K562 (cell line): ENCODE measurements around the gene HEATR9. TPM values are rescaled to one million over a fixed set of nuclear protein-coding genes. Genes with fewer than 3 reads are reported as not detected.

ENCODE experiments used
- ATAC-seq: fragments of 200-7000 bp; cut with Tn5 transposase; 3 replicates; pipeline ENCODE4 v1.9.1; 2020; ENCODE audit warnings: moderate library complexity
- BruUV-seq: library from RNA; stranded (reverse); fragments of 400-500 nt; replicated peaks from 2 replicates; lab custom pipeline; 2021; lab: Mats Ljungman, UMichigan
- CTCF ChIA-PET: fragments of 300-600 bp; formaldehyde crosslinking; extraction: SDS; loops from one replicate; lab custom pipeline; 2021; ENCODE audit warnings: low intra/inter-chr PET ratio; lab: Yijun Ruan, JAX
- POLR2A ChIA-PET: fragments of 300-600, 350-650 bp; sonication (Branson Sonifier 250); formaldehyde crosslinking; extraction: SDS; loops from one replicate; lab custom pipeline; 2021; ENCODE audit warnings: antibody characterized with exemption, inconsistent platforms; lab: Yijun Ruan, JAX
- DNase-seq, 4 experiments: peaks; one replicate each; pipeline versions ENCODE4 v3.0.0 to v3.0.0-alpha.2; 2011 to 2018; ENCODE audit warnings: low spot score in 3 of 4, mixed read lengths in 3 of 4; ENCODE audit errors: extremely low read depth in 1 of 4
- FAIRE-seq: peaks from 2 replicates; lab custom pipeline; 2011; peaks lifted over from hg19 to GRCh38; lab: Jason Lieb, UNC
- H2AFZ ChIP-seq: 2 replicates; pipeline ENCODE4 v1.6.0; 2011; ENCODE audit warnings: low read depth, low read length, control low read depth, inconsistent platforms
- H3K27ac ChIP-seq: fragments of 200-600 bp; 3 replicates; pipeline ENCODE4 v1.8.0; 2011; ENCODE audit warnings: low read depth, mild to moderate bottlenecking, control low read depth, inconsistent platforms, low read length, moderate library complexity, mixed read lengths; ENCODE audit errors: extremely low read depth
- H3K27me3 ChIP-seq, 2 experiments: fragments of 300-600 bp in 1 of 2; 2 replicates in 1 of 2; 3 replicates in 1 of 2; pipeline versions ENCODE4 v1.6.0 to v1.8.0; 2011; ENCODE audit warnings: inconsistent platforms in 2 of 2, low read length in 2 of 2, mild to moderate bottlenecking in 1 of 2, mixed read lengths in 1 of 2, moderate library complexity in 1 of 2; ENCODE audit not compliant: control insufficient read depth in 2 of 2, insufficient read depth in 2 of 2
- H3K36me3 ChIP-seq: fragments of 300-600 bp; 3 replicates; pipeline ENCODE4 v1.8.0; 2011; ENCODE audit warnings: mild to moderate bottlenecking, low read length, inconsistent platforms; ENCODE audit not compliant: control insufficient read depth, insufficient read depth
- H3K4me1 ChIP-seq, 2 experiments: fragments of 200-600 bp in 1 of 2; replicated peaks in 1 of 2; 2 replicates in 1 of 2; 3 replicates in 1 of 2; pipeline versions ENCODE4 v1.5.1 to v1.8.0; 2011; ENCODE audit warnings: inconsistent platforms in 2 of 2, low read length in 2 of 2, mild to moderate bottlenecking in 1 of 2, mixed read lengths in 1 of 2, moderate library complexity in 1 of 2; ENCODE audit not compliant: control insufficient read depth in 2 of 2, insufficient read depth in 2 of 2
- H3K4me2 ChIP-seq: 2 replicates; pipeline ENCODE4 v1.6.1; 2011; ENCODE audit warnings: low read length, control low read depth, inconsistent platforms, mixed read lengths; ENCODE audit not compliant: insufficient read depth
- H3K4me3 ChIP-seq: fragments of 200-600 bp; sonication (generic), shearing (Covaris generic); 2 replicates; pipeline ENCODE4 v1.5.1; 2016; ENCODE audit warnings: control low read depth, inconsistent platforms
- H3K79me2 ChIP-seq: fragments of 200-600 bp; 3 replicates; pipeline ENCODE4 v1.8.0; 2011; ENCODE audit warnings: low read length, inconsistent platforms; ENCODE audit not compliant: control insufficient read depth, insufficient read depth
- H3K9ac ChIP-seq, 2 experiments: 2 replicates each; pipeline versions ENCODE4 v1.6.0 to v1.6.1; 2011; ENCODE audit warnings: low read depth in 2 of 2, low read length in 2 of 2, control low read depth in 1 of 2, inconsistent platforms in 1 of 2, mild to moderate bottlenecking in 1 of 2, mixed read lengths in 1 of 2; ENCODE audit not compliant: insufficient read depth in 1 of 2
- H3K9me1 ChIP-seq: one replicate; pipeline ENCODE4 v1.6.0; 2011; ENCODE audit warnings: inconsistent platforms, mild to moderate bottlenecking, low read length, moderate library complexity; ENCODE audit not compliant: control insufficient read depth, insufficient read depth
- H3K9me3 ChIP-seq: replicated peaks from 2 replicates; pipeline ENCODE4 v1.5.1; 2011; ENCODE audit warnings: low read depth, low read length, inconsistent platforms; ENCODE audit not compliant: control insufficient read depth, insufficient read depth
- H4K20me1 ChIP-seq: replicated peaks from 2 replicates; pipeline ENCODE4 v1.6.1; 2011; ENCODE audit warnings: low read length, inconsistent platforms, mixed read lengths; ENCODE audit not compliant: control insufficient read depth, insufficient read depth
- CBX2 ChIP-seq: fragments of 200-600 bp; sonication (generic); IDR thresholded peaks from one replicate; pipeline ENCODE4 v1.6.1; 2012; ENCODE audit warnings: mild to moderate bottlenecking, low read length, inconsistent platforms; ENCODE audit not compliant: insufficient read depth, poor library complexity, severe bottlenecking
- FOXJ2 ChIP-seq: fragments of 200-800 bp; sonication (Bioruptor generic); IDR thresholded peaks from 2 replicates; pipeline ENCODE4 v1.6.1; 2016; ENCODE audit warnings: missing genetic modification characterization, missing compliant biosample characterization
- GATA2 ChIP-seq: sonication (generic); formaldehyde crosslinking; IDR thresholded peaks from 2 replicates; pipeline ENCODE4 v1.4.0; 2020; ENCODE audit warnings: mild to moderate bottlenecking, missing genetic modification reagents
- RBM17 ChIP-seq: fragments of 200-400 bp; formaldehyde crosslinking; IDR thresholded peaks from 2 replicates; pipeline ENCODE4 v1.6.1; 2017; ENCODE audit warnings: low read depth, mild to moderate bottlenecking, low read length, borderline replicate concordance
- TFAM ChIP-seq: fragments of 250-450 bp; sonication (Bioruptor Pico); conservative IDR thresholded peaks from 2 replicates; pipeline ENCODE4 v1.5.0; 2021; ENCODE audit warnings: mild to moderate bottlenecking, moderate library complexity
- ZBED1 ChIP-seq: IDR thresholded peaks from 2 replicates; pipeline ENCODE4 v1.6.1; 2014
- WGBS: fragments of 100-300 bp; shearing (Covaris generic); methylation state at CpG from one replicate; pipeline ENCODE4 v1.1.6; 2016; ENCODE audit warnings: low coverage, mixed read lengths; ENCODE audit not compliant: insufficient coverage; ENCODE audit errors: missing lambda C conversion rate; 5-methylcytosine and 5-hydroxymethylcytosine counted together
- in situ Hi-C: fragments of 300-500 bp; cut with MboI; formaldehyde crosslinking; loops from 4 replicates; pipeline ENCODE4 v1.15.0; 2018; ENCODE audit warnings: inconsistent platforms, mixed read lengths
- intact Hi-C: fragments of 100-400 bp; cut with micrococcal nuclease; formaldehyde crosslinking; loops from 2 replicates; pipeline ENCODE4 v1.14.2; 2022
- polyA plus RNA-seq, 8 experiments: library from polyadenylated mRNA; depleted of rRNA in 4 of 8; stranded (reverse) in 5 of 8; unstranded in 3 of 8; fragments of >200 nt; fragmentation: Nextera tagmentation in 2 of 8; fragmentation: Illumina TruSeq in 1 of 8; extraction: Ambion mirVana in 2 of 8; extraction: Trizol in 1 of 8; gene quantifications; 2 replicates each; pipeline versions ENCODE4 v1.2.1 to v1.2.3, GENCODE V29; 2011 to 2014; ENCODE audit warnings: inconsistent platforms in 1 of 8, missing spikeins in 1 of 8
- total RNA-seq, 7 experiments: library from RNA; depleted of rRNA in 6 of 7; stranded (reverse); fragments of >200 nt in 6 of 7; fragmentation: Illumina TruSeq in 2 of 7; extraction: Trizol in 2 of 7; gene quantifications; 2 replicates each; pipeline versions ENCODE4 v1.2.1 to v1.2.3, GENCODE V29; 2011 to 2021; ENCODE audit warnings: low replicate concordance in 1 of 7
- TF ChIP-seq, protein P1 (sequence below): fragments of 450-650 bp; IDR thresholded peaks from 2 replicates; pipeline ENCODE4 v1.7.1; 2018; ENCODE audit warnings: mild to moderate bottlenecking, low read depth; ENCODE audit not compliant: partially characterized antibody
- TF ChIP-seq, protein P2 (sequence below): IDR thresholded peaks from 2 replicates; pipeline ENCODE4 v1.6.1; 2012; ENCODE audit warnings: low read depth, low read length, improper control_type of control experiment, borderline replicate concordance
- TF ChIP-seq, protein P3 (sequence below): IDR thresholded peaks from 3 replicates; pipeline ENCODE4 v1.6.1; 2011; ENCODE audit warnings: borderline replicate concordance, mild to moderate bottlenecking, moderate library complexity; ENCODE audit not compliant: insufficient read length; ENCODE audit errors: extremely low read depth

Gene HEATR9
- total and polyA plus RNA-seq, 9 of the 15 experiments (the other 6 are each of a cell fraction or from before 2014, with no cell fraction given): not detected

DNA sequence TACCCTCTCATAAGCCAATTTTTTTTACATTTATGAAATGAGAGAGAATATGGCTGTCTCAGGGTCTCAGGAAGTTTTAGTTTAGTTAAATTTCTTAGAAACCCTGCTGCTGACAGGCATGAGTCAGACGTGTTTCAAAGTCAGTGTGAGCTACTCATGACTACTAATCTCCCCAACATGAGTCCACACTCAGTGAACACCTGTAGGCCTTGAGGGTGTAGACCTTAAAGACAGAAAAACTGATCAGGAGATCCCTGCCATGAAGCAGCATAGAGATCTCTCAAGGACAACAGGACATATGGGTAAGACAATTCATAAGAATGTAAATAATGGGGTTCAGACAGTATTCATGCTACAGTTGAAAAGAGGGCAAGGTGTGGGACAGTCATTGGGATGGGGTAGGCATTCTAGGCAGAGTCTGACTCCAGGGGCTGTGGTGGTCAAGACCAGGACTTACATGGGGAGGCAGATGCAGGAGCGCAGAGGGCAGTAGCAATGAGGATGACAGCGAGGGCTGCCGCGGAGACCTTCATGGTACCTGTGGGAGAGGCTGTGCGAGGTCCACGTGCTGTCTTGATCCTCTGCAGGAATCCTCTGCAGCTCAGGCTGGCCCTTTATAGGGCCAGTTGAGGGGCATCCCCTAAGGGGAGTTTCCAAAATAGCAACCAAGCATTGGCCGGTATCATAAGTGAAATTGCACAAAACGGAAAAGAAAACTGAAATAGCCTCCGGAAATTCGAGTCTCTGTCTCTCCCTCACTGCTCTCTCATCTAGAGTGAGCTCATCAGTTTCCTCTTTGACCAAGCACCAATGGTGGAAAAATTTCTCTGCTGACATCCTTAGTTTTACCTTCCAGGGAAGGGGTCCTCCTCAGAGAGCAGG is 11.3 kb upstream of the HEATR9 start, which contains the start of gene CCL5 (continued):
- TF ChIP-seq GATA2 (CRISPR knock-in tag): no peak
- no peak for TF ChIP-seq ZBED1
- TF ChIP-seq, protein P1, sequence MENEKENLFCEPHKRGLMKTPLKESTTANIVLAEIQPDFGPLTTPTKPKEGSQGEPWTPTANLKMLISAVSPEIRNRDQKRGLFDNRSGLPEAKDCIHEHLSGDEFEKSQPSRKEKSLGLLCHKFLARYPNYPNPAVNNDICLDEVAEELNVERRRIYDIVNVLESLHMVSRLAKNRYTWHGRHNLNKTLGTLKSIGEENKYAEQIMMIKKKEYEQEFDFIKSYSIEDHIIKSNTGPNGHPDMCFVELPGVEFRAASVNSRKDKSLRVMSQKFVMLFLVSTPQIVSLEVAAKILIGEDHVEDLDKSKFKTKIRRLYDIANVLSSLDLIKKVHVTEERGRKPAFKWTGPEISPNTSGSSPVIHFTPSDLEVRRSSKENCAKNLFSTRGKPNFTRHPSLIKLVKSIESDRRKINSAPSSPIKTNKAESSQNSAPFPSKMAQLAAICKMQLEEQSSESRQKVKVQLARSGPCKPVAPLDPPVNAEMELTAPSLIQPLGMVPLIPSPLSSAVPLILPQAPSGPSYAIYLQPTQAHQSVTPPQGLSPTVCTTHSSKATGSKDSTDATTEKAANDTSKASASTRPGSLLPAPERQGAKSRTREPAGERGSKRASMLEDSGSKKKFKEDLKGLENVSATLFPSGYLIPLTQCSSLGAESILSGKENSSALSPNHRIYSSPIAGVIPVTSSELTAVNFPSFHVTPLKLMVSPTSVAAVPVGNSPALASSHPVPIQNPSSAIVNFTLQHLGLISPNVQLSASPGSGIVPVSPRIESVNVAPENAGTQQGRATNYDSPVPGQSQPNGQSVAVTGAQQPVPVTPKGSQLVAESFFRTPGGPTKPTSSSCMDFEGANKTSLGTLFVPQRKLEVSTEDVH: no peak
- no peak for TF ChIP-seq CBX2
- TF ChIP-seq FOXJ2 (tag): no peak
- TF ChIP-seq RBM17: no peak
- TF ChIP-seq, all 486 proteins: peak for 17

DNA sequence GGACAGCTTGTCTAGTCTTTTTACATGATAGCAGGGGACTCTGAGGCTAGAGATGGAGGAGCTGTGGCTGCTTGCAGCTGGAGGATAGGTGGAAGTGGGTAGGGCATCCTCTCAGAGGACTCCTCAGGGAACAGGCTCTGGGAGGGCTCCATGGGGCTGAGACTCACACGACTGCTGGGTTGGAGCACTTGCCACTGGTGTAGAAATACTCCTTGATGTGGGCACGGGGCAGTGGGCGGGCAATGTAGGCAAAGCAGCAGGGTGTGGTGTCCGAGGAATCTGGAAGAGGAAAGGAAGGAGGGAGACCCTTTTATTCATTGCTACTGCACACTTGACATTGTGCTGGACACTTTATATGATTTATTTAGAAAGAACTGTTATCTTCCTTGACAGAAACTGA is 9.7 kb upstream of the HEATR9 start:
- 48% methylated on average over 4 of the region's 4 CpGs for WGBS
- Histone ChIP-seq H3K9me3 (no peaks in the 10 kb centered on the region), H3K4me2 (no peak overlapping the region), H3K9me1 (no peaks in the 10 kb centered on the region), H3K4me3 (no peak overlapping the region), H3K79me2 (no peaks in the 10 kb centered on the region), H4K20me1 (no peaks in the 10 kb centered on the region), H3K4me1 (peaks cover 4 to 17% of the 10 kb centered on the region in 2 experiments; a peak in 4 of 5 replicates), H3K27me3 (no peaks in the 10 kb centered on the region), H3K9ac (no peak overlapping the region), H2AFZ (no peak overlapping the region), H3K36me3 (no peaks in the 10 kb centered on the region), H3K27ac (no peak overlapping the region)
- no peak for ATAC-seq
- FAIRE-seq: no peak
- no TSS peak for BruUV-seq
- ChIA-PET POLR2A (interaction anchor here (0.6 to 1.0 kb wide), 2 partner anchors 30 to 129 kb away, joined by 3 read pairs; no protein-coding TSS in a partner anchor), CTCF (no interaction called here)
- DNase-seq: no peak
- in situ Hi-C loops: no loop called here
- intact Hi-C loops: no loop called here
- TF ChIP-seq TFAM (CRISPR knock-in tag): no peak
- TF ChIP-seq, protein P2, sequence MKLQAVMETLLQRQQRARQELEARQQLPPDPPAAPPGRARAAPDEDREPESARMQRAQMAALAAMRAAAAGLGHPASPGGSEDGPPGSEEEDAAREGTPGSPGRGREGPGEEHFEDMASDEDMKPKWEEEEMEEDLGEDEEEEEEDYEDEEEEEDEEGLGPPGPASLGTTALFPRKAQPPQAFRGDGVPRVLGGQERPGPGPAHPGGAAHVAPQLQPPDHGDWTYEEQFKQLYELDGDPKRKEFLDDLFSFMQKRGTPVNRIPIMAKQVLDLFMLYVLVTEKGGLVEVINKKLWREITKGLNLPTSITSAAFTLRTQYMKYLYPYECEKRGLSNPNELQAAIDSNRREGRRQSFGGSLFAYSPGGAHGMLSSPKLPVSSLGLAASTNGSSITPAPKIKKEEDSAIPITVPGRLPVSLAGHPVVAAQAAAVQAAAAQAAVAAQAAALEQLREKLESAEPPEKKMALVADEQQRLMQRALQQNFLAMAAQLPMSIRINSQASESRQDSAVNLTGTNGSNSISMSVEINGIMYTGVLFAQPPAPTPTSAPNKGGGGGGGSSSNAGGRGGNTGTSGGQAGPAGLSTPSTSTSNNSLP: no peak
- TF ChIP-seq, protein P3, sequence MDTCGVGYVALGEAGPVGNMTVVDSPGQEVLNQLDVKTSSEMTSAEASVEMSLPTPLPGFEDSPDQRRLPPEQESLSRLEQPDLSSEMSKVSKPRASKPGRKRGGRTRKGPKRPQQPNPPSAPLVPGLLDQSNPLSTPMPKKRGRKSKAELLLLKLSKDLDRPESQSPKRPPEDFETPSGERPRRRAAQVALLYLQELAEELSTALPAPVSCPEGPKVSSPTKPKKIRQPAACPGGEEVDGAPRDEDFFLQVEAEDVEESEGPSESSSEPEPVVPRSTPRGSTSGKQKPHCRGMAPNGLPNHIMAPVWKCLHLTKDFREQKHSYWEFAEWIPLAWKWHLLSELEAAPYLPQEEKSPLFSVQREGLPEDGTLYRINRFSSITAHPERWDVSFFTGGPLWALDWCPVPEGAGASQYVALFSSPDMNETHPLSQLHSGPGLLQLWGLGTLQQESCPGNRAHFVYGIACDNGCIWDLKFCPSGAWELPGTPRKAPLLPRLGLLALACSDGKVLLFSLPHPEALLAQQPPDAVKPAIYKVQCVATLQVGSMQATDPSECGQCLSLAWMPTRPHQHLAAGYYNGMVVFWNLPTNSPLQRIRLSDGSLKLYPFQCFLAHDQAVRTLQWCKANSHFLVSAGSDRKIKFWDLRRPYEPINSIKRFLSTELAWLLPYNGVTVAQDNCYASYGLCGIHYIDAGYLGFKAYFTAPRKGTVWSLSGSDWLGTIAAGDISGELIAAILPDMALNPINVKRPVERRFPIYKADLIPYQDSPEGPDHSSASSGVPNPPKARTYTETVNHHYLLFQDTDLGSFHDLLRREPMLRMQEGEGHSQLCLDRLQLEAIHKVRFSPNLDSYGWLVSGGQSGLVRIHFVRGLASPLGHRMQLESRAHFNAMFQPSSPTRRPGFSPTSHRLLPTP: no peak
